Keratinocyte (primary cell): ENCODE results near the gene ITGB5. TPM values are rescaled to one million over a fixed set of nuclear protein-coding genes. Genes with fewer than 3 reads are reported as not detected.

Experiments
- DNase-seq: peaks from one replicate; pipeline ENCODE4 v3.0.0-alpha.2; 2011; ENCODE audit warnings: low read depth, missing footprints, low spot score
- FAIRE-seq: peaks from 2 replicates; lab custom pipeline; 2011; peaks lifted over from hg19 to GRCh38; lab: Jason Lieb, UNC
- H2AFZ ChIP-seq: 2 replicates; pipeline ENCODE4 v1.6.0; 2012; ENCODE audit warnings: low read length, control low read depth, inconsistent platforms; ENCODE audit not compliant: control insufficient read depth
- H3K27ac ChIP-seq: 2 replicates; pipeline ENCODE4 v1.5.1; 2011; ENCODE audit warnings: low read length; ENCODE audit not compliant: control insufficient read depth, insufficient read depth
- H3K27me3 ChIP-seq: 3 replicates; pipeline ENCODE4 v1.6.0; 2011; ENCODE audit warnings: low read length; ENCODE audit not compliant: control insufficient read depth, insufficient read depth; ENCODE audit errors: extremely low read depth
- H3K36me3 ChIP-seq, 2 experiments: 2 replicates in 1 of 2; 3 replicates in 1 of 2; pipeline ENCODE4 v1.5.1; 2011; ENCODE audit warnings: low read length in 2 of 2, mild to moderate bottlenecking in 1 of 2; ENCODE audit not compliant: control insufficient read depth in 2 of 2, insufficient read depth in 2 of 2; ENCODE audit errors: extremely low read depth in 1 of 2
- H3K4me1 ChIP-seq: 3 replicates; pipeline ENCODE4 v1.5.1; 2011; ENCODE audit warnings: low read length; ENCODE audit not compliant: control insufficient read depth, insufficient read depth; ENCODE audit errors: extremely low read depth
- H3K4me2 ChIP-seq: 3 replicates; pipeline ENCODE4 v1.6.0; 2011; ENCODE audit warnings: low read depth, low read length; ENCODE audit not compliant: control insufficient read depth, insufficient read depth; ENCODE audit errors: extremely low read depth
- H3K4me3 ChIP-seq, 3 experiments: fragments of 200-600 bp in 1 of 3; sonication (generic) in 1 of 3; 2 replicates in 2 of 3; 3 replicates in 1 of 3; pipeline ENCODE4 v1.5.1; 2011 to 2016; ENCODE audit warnings: low read length in 3 of 3, mild to moderate bottlenecking in 3 of 3, control low read depth in 2 of 3, inconsistent platforms in 1 of 3, low read depth in 1 of 3, mixed read lengths in 1 of 3, mixed run types in 1 of 3, moderate library complexity in 1 of 3; ENCODE audit not compliant: control insufficient read depth in 2 of 3, insufficient read depth in 2 of 3; ENCODE audit errors: extremely low read depth in 1 of 3
- H3K79me2 ChIP-seq: 2 replicates; pipeline ENCODE4 v1.6.0; 2012; ENCODE audit warnings: low read length; ENCODE audit not compliant: control insufficient read depth, insufficient read depth
- H3K9ac ChIP-seq: 3 replicates; pipeline ENCODE4 v1.6.0; 2011; ENCODE audit warnings: low read length; ENCODE audit not compliant: control insufficient read depth, insufficient read depth; ENCODE audit errors: extremely low read depth
- H3K9me1 ChIP-seq: 3 replicates; pipeline ENCODE4 v1.6.0; 2011; ENCODE audit warnings: low read length; ENCODE audit not compliant: control insufficient read depth, insufficient read depth; ENCODE audit errors: extremely low read depth
- H3K9me3 ChIP-seq: 2 replicates; pipeline ENCODE4 v1.5.1; 2012; ENCODE audit warnings: low read depth, low read length; ENCODE audit not compliant: control insufficient read depth
- H4K20me1 ChIP-seq: 3 replicates; pipeline ENCODE4 v1.6.0; 2011; ENCODE audit warnings: low read length; ENCODE audit not compliant: control insufficient read depth, insufficient read depth; ENCODE audit errors: extremely low read depth
- CTCF ChIP-seq, 3 experiments: IDR thresholded peaks in 1 of 3; conservative IDR thresholded peaks in 1 of 3; optimal IDR thresholded peaks in 1 of 3; 2 replicates in 2 of 3; 3 replicates in 1 of 3; pipeline versions ENCODE3 to v1.5.1; 2011; ENCODE audit warnings: low read length in 3 of 3, mild to moderate bottlenecking in 3 of 3, moderate library complexity in 2 of 3, control low read depth in 1 of 3, inconsistent platforms in 1 of 3; ENCODE audit not compliant: insufficient read depth in 2 of 3; ENCODE audit errors: extremely low read depth in 1 of 3
- EZH2 ChIP-seq: IDR thresholded peaks from one replicate; pipeline ENCODE4 v1.6.1; 2012; ENCODE audit warnings: inconsistent platforms, mild to moderate bottlenecking, low read length, moderate library complexity
- dilution Hi-C: fragments of 300-500 bp; cut with MboI; formaldehyde crosslinking; loops from one replicate; pipeline ENCODE4 v1.7.0; 2020; ENCODE audit warnings: low sequenced_read_pairs; ENCODE audit not compliant: extremely low pct_ligation_motif_present
- polyA minus RNA-seq, 3 experiments: library from RNA; depleted of rRNA, polyadenylated mRNA; stranded (reverse); fragments of >200 nt; gene quantifications; 1 replicate in 1 of 3; 2 replicates in 1 of 3; 3 replicates in 1 of 3; pipeline ENCODE4 v1.2.3, GENCODE V29; 2011
- polyA plus RNA-seq, 5 experiments: library from polyadenylated mRNA; depleted of rRNA in 3 of 5; stranded (reverse) in 3 of 5; stranded (forward) in 1 of 5; unstranded in 1 of 5; fragments of >200 nt; gene quantifications; 1 replicate in 1 of 5; 2 replicates in 3 of 5; 3 replicates in 1 of 5; pipeline versions ENCODE4 v1.2.1 to v1.2.3, GENCODE V29; 2011 to 2012; ENCODE audit warnings: missing spikeins in 2 of 5, low read depth in 1 of 5, low replicate concordance in 1 of 5

Gene ITGB5, protein sequence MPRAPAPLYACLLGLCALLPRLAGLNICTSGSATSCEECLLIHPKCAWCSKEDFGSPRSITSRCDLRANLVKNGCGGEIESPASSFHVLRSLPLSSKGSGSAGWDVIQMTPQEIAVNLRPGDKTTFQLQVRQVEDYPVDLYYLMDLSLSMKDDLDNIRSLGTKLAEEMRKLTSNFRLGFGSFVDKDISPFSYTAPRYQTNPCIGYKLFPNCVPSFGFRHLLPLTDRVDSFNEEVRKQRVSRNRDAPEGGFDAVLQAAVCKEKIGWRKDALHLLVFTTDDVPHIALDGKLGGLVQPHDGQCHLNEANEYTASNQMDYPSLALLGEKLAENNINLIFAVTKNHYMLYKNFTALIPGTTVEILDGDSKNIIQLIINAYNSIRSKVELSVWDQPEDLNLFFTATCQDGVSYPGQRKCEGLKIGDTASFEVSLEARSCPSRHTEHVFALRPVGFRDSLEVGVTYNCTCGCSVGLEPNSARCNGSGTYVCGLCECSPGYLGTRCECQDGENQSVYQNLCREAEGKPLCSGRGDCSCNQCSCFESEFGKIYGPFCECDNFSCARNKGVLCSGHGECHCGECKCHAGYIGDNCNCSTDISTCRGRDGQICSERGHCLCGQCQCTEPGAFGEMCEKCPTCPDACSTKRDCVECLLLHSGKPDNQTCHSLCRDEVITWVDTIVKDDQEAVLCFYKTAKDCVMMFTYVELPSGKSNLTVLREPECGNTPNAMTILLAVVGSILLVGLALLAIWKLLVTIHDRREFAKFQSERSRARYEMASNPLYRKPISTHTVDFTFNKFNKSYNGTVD
- polyA plus RNA-seq (136 to 145 TPM (median 136 TPM) in 3 replicates), polyA minus RNA-seq (221 to 368 TPM (median 229 TPM) in 3 replicates)
- 12.3 TPM for polyA plus RNA-seq (2011; ENCODE audit: low read depth)
- 85.2 and 104 TPM in 2 replicates for polyA plus RNA-seq (2011; cell fraction: cytosol; rRNA removed)
- polyA plus RNA-seq (2011; cell fraction: nucleus; rRNA removed), result 199 and 267 TPM in 2 replicates
- 40.3 and 177 TPM in 2 replicates for polyA plus RNA-seq (2012; ENCODE audit: low replicate concordance)
- 124 TPM for polyA minus RNA-seq (2011; cell fraction: cytosol; rRNA and poly(A)+ RNA removed)
- polyA minus RNA-seq (2011; cell fraction: nucleus; rRNA and poly(A)+ RNA removed), result 284 and 412 TPM in 2 replicates

DNA sequence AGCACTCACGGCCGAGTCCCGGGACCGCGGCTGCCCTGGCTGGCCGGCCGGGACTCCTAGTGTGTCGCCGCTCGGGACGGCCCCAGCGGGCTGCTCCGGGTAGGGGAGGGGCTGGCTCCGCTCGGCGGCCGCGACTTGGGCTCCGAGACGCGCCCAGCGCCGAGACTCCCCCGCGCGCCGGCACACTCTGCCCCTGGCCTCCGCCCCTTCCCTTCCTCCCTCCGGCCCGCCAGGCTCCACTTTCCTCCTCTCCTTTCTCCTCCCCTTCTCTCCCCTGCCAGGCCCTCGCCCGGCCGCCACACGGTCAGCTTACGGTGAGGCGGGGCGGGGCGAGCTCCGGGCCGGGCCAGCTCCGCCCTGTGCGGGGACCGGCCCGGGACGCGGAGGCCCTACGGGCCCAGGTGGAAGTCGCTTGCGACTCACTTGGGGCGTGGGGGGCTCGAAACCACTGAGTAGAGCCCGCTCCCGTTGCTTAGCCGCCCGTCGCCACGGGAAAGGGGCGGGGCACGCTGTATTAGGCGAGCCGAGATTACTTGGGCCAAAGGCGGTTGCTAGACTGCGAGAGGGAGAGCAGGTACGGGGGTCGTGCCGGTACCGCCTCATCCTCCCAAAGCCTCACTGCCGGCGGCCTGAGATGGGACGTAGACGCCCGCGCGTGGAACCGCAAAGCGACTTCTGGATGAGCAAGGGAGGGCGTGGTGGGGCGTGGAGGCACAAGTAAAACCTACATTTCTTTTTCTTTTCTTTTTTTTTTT is at the start of gene ITGB5:
Gene ITGB5 (minus strand): TSS at position 189 of the 755 bp plus-strand sequence. CDS start 365 bp downstream, outside the sequence.
- FAIRE-seq, result no peak

More for the DNA sequence above, at the start of gene ITGB5:
- H4K20me1 ChIP-seq, result no peaks in the 10 kb centered on the region
- H3K9me1 ChIP-seq, result no peaks in the 10 kb centered on the region
- H3K79me2 ChIP-seq, result peaks cover 36% of the 10 kb centered on the region
- H3K36me3 ChIP-seq, result peaks cover 0 to 9% of the 10 kb centered on the region in 2 experiments
- peak within 1 kb of the TSS; percentile 67 to 89 (median 83) for H3K4me3 ChIP-seq
- H3K9me3 ChIP-seq, result no peaks in the 10 kb centered on the region
- H3K4me1 ChIP-seq, result peaks cover 66% of the 10 kb centered on the region
- H3K27me3 ChIP-seq, result no peaks in the 10 kb centered on the region
- H3K9ac ChIP-seq, result peak within 1 kb of the TSS; percentile 81
- H3K27ac ChIP-seq, result peak within 1 kb of the TSS; percentile 88
- H2AFZ ChIP-seq, result peak within 1 kb of the TSS; percentile 71
- dilution Hi-C loops, result no loop called here
- TF ChIP-seq CTCF (optimal IDR thresholded peaks at IDR 0.05 in 1 of 3, IDR thresholded peaks at IDR 0.05 in 1 of 3, conservative IDR thresholded peaks at IDR 0.05 in 1 of 3; ENCODE audit: extremely low read depth in 1 of 3, insufficient read depth in 2 of 3, low read length in 3 of 3), result no peak
- no peak for TF ChIP-seq EZH2
- peak within 1 kb of the TSS; percentile 99 for H3K4me2 ChIP-seq
- no peak for DNase-seq
